Hepatocyte (in vitro differentiated cells): ENCODE results near the gene WFDC1. TPM values are rescaled to one million over a fixed set of nuclear protein-coding genes. Genes with fewer than 3 reads are reported as not detected.

ENCODE experiments used
- DNase-seq: peaks from one replicate; pipeline ENCODE4 v3.0.0-alpha.2; 2016; ENCODE audit warnings: low spot score
- H2AFZ ChIP-seq: fragments of 200-600 bp; sonication (generic); 2 replicates; pipeline ENCODE4 v1.6.0; 2016; ENCODE audit warnings: antibody characterized with exemption, mild to moderate bottlenecking
- H3K27ac ChIP-seq: fragments of 200-600 bp; sonication (generic); 2 replicates; pipeline ENCODE4 v1.5.1; 2016; ENCODE audit warnings: mild to moderate bottlenecking
- H3K27me3 ChIP-seq: fragments of 200-600 bp; sonication (generic); 2 replicates; pipeline ENCODE4 v1.6.1; 2016
- H3K36me3 ChIP-seq: fragments of 200-600 bp; sonication (generic); replicated peaks from 2 replicates; pipeline ENCODE4 v1.5.1; 2016; ENCODE audit warnings: low read depth; ENCODE audit not compliant: insufficient read depth
- H3K4me1 ChIP-seq: fragments of 200-600 bp; sonication (generic); 2 replicates; pipeline ENCODE4 v1.5.1; 2016; ENCODE audit warnings: mild to moderate bottlenecking, moderate library complexity; ENCODE audit not compliant: insufficient read depth
- H3K4me2 ChIP-seq: fragments of 200-600 bp; sonication (generic); 2 replicates; pipeline ENCODE4 v1.6.0; 2016
- H3K4me3 ChIP-seq: fragments of 200-600 bp; sonication (generic); 2 replicates; pipeline ENCODE4 v1.5.1; 2016; ENCODE audit warnings: mild to moderate bottlenecking
- H3K79me2 ChIP-seq: fragments of 200-600 bp; sonication (generic); 2 replicates; pipeline ENCODE4 v1.6.0; 2017; ENCODE audit warnings: mild to moderate bottlenecking
- H3K9me2 ChIP-seq: fragments of 200-600 bp; sonication (generic); replicated peaks from 2 replicates; pipeline ENCODE4 v1.6.0; 2017; ENCODE audit warnings: mild to moderate bottlenecking; ENCODE audit not compliant: insufficient read depth
- H3K9me3 ChIP-seq: fragments of 200-600 bp; sonication (generic); 2 replicates; pipeline ENCODE4 v1.5.1; 2016; ENCODE audit warnings: low read depth, mild to moderate bottlenecking
- H4K20me1 ChIP-seq: fragments of 200-600 bp; sonication (generic); 2 replicates; pipeline ENCODE4 v1.6.0; 2016; ENCODE audit warnings: mild to moderate bottlenecking; ENCODE audit not compliant: insufficient read depth, poor library complexity, severe bottlenecking
- EZH2 ChIP-seq: fragments of 200-600 bp; sonication (generic); IDR thresholded peaks from 2 replicates; pipeline ENCODE4 v1.6.1; 2016; ENCODE audit warnings: antibody characterized with exemption, mild to moderate bottlenecking, borderline replicate concordance
- EZH2phosphoT487 ChIP-seq: fragments of 200-600 bp; sonication (generic); IDR thresholded peaks from one replicate; pipeline ENCODE4 v1.6.1; 2018; ENCODE audit warnings: antibody characterized with exemption, mild to moderate bottlenecking, low read depth, moderate library complexity; ENCODE audit not compliant: unreplicated experiment, severe bottlenecking
- whole genome bisulfite sequencing: methylation state at CpG from one replicate; pipeline ENCODE4 v1.1.6; 2016; ENCODE audit warnings: low lambda C conversion rate; ENCODE audit errors: missing lambda C conversion rate; 5-methylcytosine and 5-hydroxymethylcytosine counted together
- polyA plus RNA-seq: library from polyadenylated mRNA; unstranded; fragments of >200 nt; fragmentation: Nextera tagmentation; extraction: Ambion mirVana; gene quantifications from 2 replicates; pipeline ENCODE4 v1.2.1, GENCODE V29; 2016
- total RNA-seq: library from RNA; depleted of rRNA; stranded (reverse); fragments of >200 nt; gene quantifications from 2 replicates; pipeline ENCODE4 v1.2.3, GENCODE V29; 2014
- TF ChIP-seq, protein P1 (sequence below): fragments of 200-600 bp; sonication (generic); IDR thresholded peaks from 2 replicates; pipeline ENCODE4 v1.5.1; 2016; ENCODE audit warnings: antibody characterized with exemption, mild to moderate bottlenecking; ENCODE audit not compliant: poor library complexity

The WFDC1 gene
- total and polyA plus RNA-seq, 2 experiments from 2014 or later = 12.9 to 16.9 TPM

DNA sequence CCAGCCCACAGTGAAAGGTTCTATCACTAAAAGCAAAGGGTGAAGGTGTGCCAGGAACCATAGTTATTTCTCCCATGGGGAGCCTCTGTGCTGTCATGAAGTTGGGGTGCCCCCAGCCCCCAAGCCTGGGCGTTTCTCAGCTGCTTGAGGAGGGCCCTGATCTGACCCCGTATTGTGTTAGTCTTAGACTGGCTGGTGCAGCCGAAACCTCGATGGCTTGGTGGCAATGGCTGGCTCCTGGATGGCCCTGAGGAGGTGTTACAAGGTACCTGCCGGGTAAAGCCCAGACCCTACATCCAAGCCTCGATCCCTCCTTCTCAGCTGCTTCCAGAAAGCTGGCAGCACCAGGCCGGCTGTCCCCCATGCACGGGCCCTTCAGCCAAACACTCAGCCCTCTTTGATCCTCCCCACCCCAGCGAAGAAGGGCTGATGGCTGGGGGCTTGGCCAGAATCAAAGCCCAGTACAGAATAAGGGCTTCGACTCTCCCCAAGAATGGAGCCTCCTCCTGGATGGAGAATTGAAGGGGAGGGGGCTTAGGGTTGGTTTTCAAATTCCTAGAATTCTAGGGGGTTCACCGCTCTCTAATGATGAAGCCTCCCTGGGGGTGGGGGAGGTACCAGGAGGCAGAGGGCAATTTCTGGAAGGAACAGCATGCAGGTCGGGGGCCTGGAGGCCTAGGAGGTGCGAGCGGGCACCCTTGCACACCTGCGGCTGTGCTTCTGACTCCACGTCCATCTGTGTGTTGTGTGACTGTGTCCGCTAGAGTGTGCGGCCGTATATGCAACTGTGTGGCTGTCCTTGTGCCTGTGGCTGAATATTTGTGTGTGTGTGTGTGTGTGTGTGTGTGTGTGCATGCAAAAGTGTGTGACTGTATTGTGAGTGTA lies 23.7 kb downstream of the WFDC1 start:
- Histone ChIP-seq H3K36me3 (no peaks in the 10 kb centered on the region), H3K9me3 (no peaks in the 10 kb centered on the region), H3K27ac (no peak overlapping the region), H4K20me1 (no peaks in the 10 kb centered on the region), H3K9me2 (no peaks in the 10 kb centered on the region), H3K4me1 (no peaks in the 10 kb centered on the region), H3K4me3 (no peak overlapping the region), H2AFZ (no peak overlapping the region), H3K4me2 (no peak overlapping the region), H3K79me2 (no peaks in the 10 kb centered on the region), H3K27me3 (no peaks in the 10 kb centered on the region)
- DNase-seq = no peak
- TF ChIP-seq EZH2 (no peak), EZH2phosphoT487 (no peak)
- TF ChIP-seq, protein P1, sequence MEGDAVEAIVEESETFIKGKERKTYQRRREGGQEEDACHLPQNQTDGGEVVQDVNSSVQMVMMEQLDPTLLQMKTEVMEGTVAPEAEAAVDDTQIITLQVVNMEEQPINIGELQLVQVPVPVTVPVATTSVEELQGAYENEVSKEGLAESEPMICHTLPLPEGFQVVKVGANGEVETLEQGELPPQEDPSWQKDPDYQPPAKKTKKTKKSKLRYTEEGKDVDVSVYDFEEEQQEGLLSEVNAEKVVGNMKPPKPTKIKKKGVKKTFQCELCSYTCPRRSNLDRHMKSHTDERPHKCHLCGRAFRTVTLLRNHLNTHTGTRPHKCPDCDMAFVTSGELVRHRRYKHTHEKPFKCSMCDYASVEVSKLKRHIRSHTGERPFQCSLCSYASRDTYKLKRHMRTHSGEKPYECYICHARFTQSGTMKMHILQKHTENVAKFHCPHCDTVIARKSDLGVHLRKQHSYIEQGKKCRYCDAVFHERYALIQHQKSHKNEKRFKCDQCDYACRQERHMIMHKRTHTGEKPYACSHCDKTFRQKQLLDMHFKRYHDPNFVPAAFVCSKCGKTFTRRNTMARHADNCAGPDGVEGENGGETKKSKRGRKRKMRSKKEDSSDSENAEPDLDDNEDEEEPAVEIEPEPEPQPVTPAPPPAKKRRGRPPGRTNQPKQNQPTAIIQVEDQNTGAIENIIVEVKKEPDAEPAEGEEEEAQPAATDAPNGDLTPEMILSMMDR = no peak
- 84% methylated on average over 19 of the region's 19 CpGs for WGBS

GRCh38 chr16:84319146-84319760 lies 24.6 kb downstream of the WFDC1 start:
- H3K4me2 ChIP-seq = no peak overlapping the region
- no peak overlapping the region for H3K4me3 ChIP-seq
- no peaks in the 10 kb centered on the region for H4K20me1 ChIP-seq
- no peaks in the 10 kb centered on the region for H3K79me2 ChIP-seq
- DNase-seq = no peak
- no peak overlapping the region for H2AFZ ChIP-seq
- no peak for TF ChIP-seq EZH2
- no peak for TF ChIP-seq EZH2phosphoT487
- TF ChIP-seq, protein P1 = no peak
- no peaks in the 10 kb centered on the region for H3K27me3 ChIP-seq
- H3K36me3 ChIP-seq = no peaks in the 10 kb centered on the region
- H3K4me1 ChIP-seq = no peaks in the 10 kb centered on the region
- 95% methylated on average over 24 of the region's 24 CpGs for WGBS
- H3K9me2 ChIP-seq = no peaks in the 10 kb centered on the region
- H3K27ac ChIP-seq = no peak overlapping the region
- no peaks in the 10 kb centered on the region for H3K9me3 ChIP-seq

GRCh38 chr16:84320511-84320910 lies 25.8 kb downstream of the WFDC1 start:
- H3K4me3 ChIP-seq = no peak overlapping the region
- 91% methylated on average over 5 of the region's 5 CpGs for WGBS
- TF ChIP-seq, protein P1 = no peak
- TF ChIP-seq EZH2phosphoT487 = no peak
- TF ChIP-seq EZH2 = no peak
- H3K79me2 ChIP-seq = no peaks in the 10 kb centered on the region
- H3K4me1 ChIP-seq = no peaks in the 10 kb centered on the region
- H3K27me3 ChIP-seq = no peaks in the 10 kb centered on the region
- no peaks in the 10 kb centered on the region for H4K20me1 ChIP-seq
- H2AFZ ChIP-seq = no peak overlapping the region
- H3K36me3 ChIP-seq = no peaks in the 10 kb centered on the region
- H3K27ac ChIP-seq = no peak overlapping the region
- DNase-seq = no peak
- H3K4me2 ChIP-seq = no peak overlapping the region
- H3K9me3 ChIP-seq = no peaks in the 10 kb centered on the region
- no peaks in the 10 kb centered on the region for H3K9me2 ChIP-seq
